K562 (cell line): ENCODE data around the gene SOAT2. TPM values are rescaled to one million over a fixed set of nuclear protein-coding genes. Genes with fewer than 3 reads are reported as not detected.

Experiments used
- ARID1B ChIP-seq: fragments of 450-650 bp; IDR thresholded peaks from 2 replicates; pipeline ENCODE4 v1.6.1; 2016; ENCODE audit warnings: antibody characterized with exemption, mild to moderate bottlenecking, inconsistent platforms
- CEBPB ChIP-seq: fragments of 450-650 bp; IDR thresholded peaks from 2 replicates; pipeline ENCODE4 v1.6.1; 2016; ENCODE audit warnings: missing genetic modification characterization, missing compliant biosample characterization
- E2F1 ChIP-seq: sonication (generic); formaldehyde crosslinking; IDR thresholded peaks from 2 replicates; pipeline ENCODE4 v1.8.1; 2023; ENCODE audit warnings: mild to moderate bottlenecking, missing genetic modification reagents, moderate library complexity
- E2F6 ChIP-seq, 2 experiments: IDR thresholded peaks; 2 replicates each; pipeline ENCODE4 v1.6.1; 2011; ENCODE audit warnings: borderline replicate concordance in 1 of 2, control low read depth in 1 of 2, low read depth in 1 of 2, low read length in 1 of 2, mild to moderate bottlenecking in 1 of 2, mixed read lengths in 1 of 2, moderate library complexity in 1 of 2; ENCODE audit not compliant: insufficient read depth in 1 of 2, insufficient read length in 1 of 2, poor library complexity in 1 of 2, severe bottlenecking in 1 of 2; ENCODE audit errors: extremely low read depth in 1 of 2
- GABPA ChIP-seq: fragments of 200-800 bp; sonication (Bioruptor generic); conservative IDR thresholded peaks from 2 replicates; pipeline ENCODE4 v1.6.1; 2016; ENCODE audit warnings: low read depth, missing genetic modification characterization, missing compliant biosample characterization
- GTF2E2 ChIP-seq: fragments of 200-800 bp; sonication (Bioruptor generic); IDR thresholded peaks from 2 replicates; pipeline ENCODE4 v1.6.1; 2016; ENCODE audit warnings: missing genetic modification characterization, missing compliant biosample characterization
- HDAC2 ChIP-seq: fragments of 450-650 bp; IDR thresholded peaks from 2 replicates; pipeline ENCODE4 v1.6.1; 2016; ENCODE audit warnings: mild to moderate bottlenecking
- MYNN ChIP-seq, 2 experiments: sonication (generic); formaldehyde crosslinking in 1 of 2; IDR thresholded peaks; 2 replicates each; pipeline versions ENCODE4 v1.5.0 to v1.6.1; 2016 to 2020; ENCODE audit warnings: antibody characterized with exemption in 1 of 2, missing genetic modification reagents in 1 of 2
- TFAP4 ChIP-seq: sonication (generic); formaldehyde crosslinking; IDR thresholded peaks from 2 replicates; pipeline ENCODE4 v1.8.0; 2022; ENCODE audit warnings: missing genetic modification reagents, mild to moderate bottlenecking, moderate library complexity, borderline replicate concordance
- YY1 ChIP-seq, 3 experiments: IDR thresholded peaks; 2 replicates each; pipeline ENCODE4 v1.6.1; 2011; ENCODE audit warnings: low read length in 2 of 3, mild to moderate bottlenecking in 2 of 3, moderate library complexity in 2 of 3, borderline replicate concordance in 1 of 3, control low read depth in 1 of 3, low read depth in 1 of 3; ENCODE audit not compliant: insufficient read depth in 3 of 3, insufficient replicate concordance in 2 of 3, control insufficient read depth in 1 of 3, insufficient read length in 1 of 3; ENCODE audit errors: extremely low read depth in 1 of 3
- ZNF134 ChIP-seq: fragments of 250-450 bp; sonication (Bioruptor Pico); conservative IDR thresholded peaks from 2 replicates; pipeline ENCODE4 v1.4.0; 2020
- polyA plus RNA-seq, 8 experiments: library from polyadenylated mRNA; depleted of rRNA in 4 of 8; stranded (reverse) in 5 of 8; unstranded in 3 of 8; fragments of >200 nt; fragmentation: Nextera tagmentation in 2 of 8; fragmentation: Illumina TruSeq in 1 of 8; extraction: Ambion mirVana in 2 of 8; extraction: Trizol in 1 of 8; gene quantifications; 2 replicates each; pipeline versions ENCODE4 v1.2.1 to v1.2.3, GENCODE V29; 2011 to 2014; ENCODE audit warnings: inconsistent platforms in 1 of 8, missing spikeins in 1 of 8
- total RNA-seq, 7 experiments: library from RNA; depleted of rRNA in 6 of 7; stranded (reverse); fragments of >200 nt in 6 of 7; fragmentation: Illumina TruSeq in 2 of 7; extraction: Trizol in 2 of 7; gene quantifications; 2 replicates each; pipeline versions ENCODE4 v1.2.1 to v1.2.3, GENCODE V29; 2011 to 2021; ENCODE audit warnings: low replicate concordance in 1 of 7
- TF ChIP-seq, protein P1 (sequence below): fragments of 250-450 bp; sonication (Bioruptor Pico); IDR thresholded peaks from 2 replicates; pipeline ENCODE4 v1.4.0; 2020; ENCODE audit warnings: borderline replicate concordance
- TF ChIP-seq, protein P2 (sequence below), 3 experiments: fragments of 200-800 bp in 1 of 3; fragments of 250-450 bp in 1 of 3; fragments of 450-650 bp in 1 of 3; sonication (Bioruptor Pico) in 1 of 3; sonication (Bioruptor generic) in 1 of 3; formaldehyde crosslinking in 1 of 3; IDR thresholded peaks; 2 replicates each; pipeline versions ENCODE4 v1.6.1 to v1.8.0; 2016 to 2022; ENCODE audit warnings: mild to moderate bottlenecking in 2 of 3, missing genetic modification characterization in 2 of 3, missing compliant biosample characterization in 1 of 3, moderate library complexity in 1 of 3

The SOAT2 gene
- total and polyA plus RNA-seq, 9 of the 15 experiments (the other 6 are each of a cell fraction or from before 2014, with no cell fraction given): 0.04 TPM; not detected in 8

GRCh38 chr12:53115112-53115890 lies 12.0 kb downstream of the SOAT2 start (continued):
- TF ChIP-seq YY1 (IDR thresholded peaks at IDR 0.05; ENCODE audit: borderline replicate concordance in 1 of 3, control insufficient read depth in 1 of 3, extremely low read depth in 1 of 3, insufficient read depth in 3 of 3, insufficient read length in 1 of 3, insufficient replicate concordance in 2 of 3, low read depth in 1 of 3, low read length in 2 of 3) (peak in 1 of 3 experiments; percentile 40), E2F6 (IDR thresholded peaks at IDR 0.05; ENCODE audit: borderline replicate concordance in 1 of 2, extremely low read depth in 1 of 2, insufficient read depth in 1 of 2, insufficient read length in 1 of 2, low read depth in 1 of 2, low read length in 1 of 2, poor library complexity in 1 of 2, severe bottlenecking in 1 of 2) (peak in 1 of 2 experiments; percentile 13), CEBPB (tag) (no peak), HDAC2 (no peak), E2F1 (CRISPR knock-in tag) (no peak), ZNF134 (CRISPR knock-in tag) (no peak), GABPA (tag) (no peak), MYNN (IDR thresholded peaks at IDR 0.05) (no peak), MYNN (CRISPR knock-in tag; IDR thresholded peaks at IDR 0.05) (no peak), GTF2E2 (no peak), ARID1B (no peak), TFAP4 (peak; percentile 38; the same call in 1 of the 2 replicates)
- TF ChIP-seq, protein P1, sequence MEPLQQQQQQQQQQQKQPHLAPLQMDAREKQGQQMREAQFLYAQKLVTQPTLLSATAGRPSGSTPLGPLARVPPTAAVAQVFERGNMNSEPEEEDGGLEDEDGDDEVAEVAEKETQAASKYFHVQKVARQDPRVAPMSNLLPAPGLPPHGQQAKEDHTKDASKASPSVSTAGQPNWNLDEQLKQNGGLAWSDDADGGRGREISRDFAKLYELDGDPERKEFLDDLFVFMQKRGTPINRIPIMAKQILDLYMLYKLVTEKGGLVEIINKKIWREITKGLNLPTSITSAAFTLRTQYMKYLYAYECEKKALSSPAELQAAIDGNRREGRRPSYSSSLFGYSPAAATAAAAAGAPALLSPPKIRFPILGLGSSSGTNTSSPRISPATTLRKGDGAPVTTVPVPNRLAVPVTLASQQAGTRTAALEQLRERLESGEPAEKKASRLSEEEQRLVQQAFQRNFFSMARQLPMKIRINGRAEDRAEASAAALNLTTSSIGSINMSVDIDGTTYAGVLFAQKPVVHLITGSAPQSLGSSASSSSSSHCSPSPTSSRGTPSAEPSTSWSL: no peak
- TF ChIP-seq, protein P2, sequence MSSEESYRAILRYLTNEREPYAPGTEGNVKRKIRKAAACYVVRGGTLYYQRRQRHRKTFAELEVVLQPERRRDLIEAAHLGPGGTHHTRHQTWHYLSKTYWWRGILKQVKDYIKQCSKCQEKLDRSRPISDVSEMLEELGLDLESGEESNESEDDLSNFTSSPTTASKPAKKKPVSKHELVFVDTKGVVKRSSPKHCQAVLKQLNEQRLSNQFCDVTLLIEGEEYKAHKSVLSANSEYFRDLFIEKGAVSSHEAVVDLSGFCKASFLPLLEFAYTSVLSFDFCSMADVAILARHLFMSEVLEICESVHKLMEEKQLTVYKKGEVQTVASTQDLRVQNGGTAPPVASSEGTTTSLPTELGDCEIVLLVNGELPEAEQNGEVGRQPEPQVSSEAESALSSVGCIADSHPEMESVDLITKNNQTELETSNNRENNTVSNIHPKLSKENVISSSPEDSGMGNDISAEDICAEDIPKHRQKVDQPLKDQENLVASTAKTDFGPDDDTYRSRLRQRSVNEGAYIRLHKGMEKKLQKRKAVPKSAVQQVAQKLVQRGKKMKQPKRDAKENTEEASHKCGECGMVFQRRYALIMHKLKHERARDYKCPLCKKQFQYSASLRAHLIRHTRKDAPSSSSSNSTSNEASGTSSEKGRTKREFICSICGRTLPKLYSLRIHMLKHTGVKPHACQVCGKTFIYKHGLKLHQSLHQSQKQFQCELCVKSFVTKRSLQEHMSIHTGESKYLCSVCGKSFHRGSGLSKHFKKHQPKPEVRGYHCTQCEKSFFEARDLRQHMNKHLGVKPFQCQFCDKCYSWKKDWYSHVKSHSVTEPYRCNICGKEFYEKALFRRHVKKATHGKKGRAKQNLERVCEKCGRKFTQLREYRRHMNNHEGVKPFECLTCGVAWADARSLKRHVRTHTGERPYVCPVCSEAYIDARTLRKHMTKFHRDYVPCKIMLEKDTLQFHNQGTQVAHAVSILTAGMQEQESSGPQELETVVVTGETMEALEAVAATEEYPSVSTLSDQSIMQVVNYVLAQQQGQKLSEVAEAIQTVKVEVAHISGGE (CRISPR knock-in tag; IDR thresholded peaks at IDR 0.05): peak in 1 of 3 experiments; percentile 55; a peak in 1 of 6 replicates
